Activated CD4-positive, alpha-beta T cell treated with anti-CD3 and anti-CD28 coated beads, Interleukin-2, amount 10 ng/mL, durations not matched to agents 24 days and 14 days (primary cell): ENCODE measurements around the gene PDK4. TPM values are rescaled to one million over a fixed set of nuclear protein-coding genes. Genes with fewer than 3 reads are reported as not detected.
"Not testable (repeated sequence)": the region's sequence is repeated elsewhere in the genome, so short reads cannot be mapped to it uniquely, and the experiment has no call there.

Source experiments
- DNase-seq: peaks from one replicate; pipeline ENCODE4 v3.0.0; 2022
- H3K27ac Mint-ChIP-seq: one replicate; pipeline ENCODE4 v1.8.0; 2022; ENCODE audit warnings: mild to moderate bottlenecking, mixed read lengths
- H3K27me3 Mint-ChIP-seq: one replicate; pipeline ENCODE4 v1.8.0; 2022; ENCODE audit warnings: mixed read lengths
- H3K36me3 Mint-ChIP-seq: one replicate; pipeline ENCODE4 v1.8.0; 2022; ENCODE audit warnings: low read depth, mild to moderate bottlenecking, mixed read lengths
- H3K4me1 Mint-ChIP-seq: one replicate; pipeline ENCODE4 v1.8.0; 2021; ENCODE audit warnings: mixed read lengths
- H3K4me3 Mint-ChIP-seq: one replicate; pipeline ENCODE4 v1.8.0; 2022; ENCODE audit warnings: mild to moderate bottlenecking, moderate library complexity, mixed read lengths
- H3K9me3 Mint-ChIP-seq: one replicate; pipeline ENCODE4 v1.8.0; 2021; ENCODE audit warnings: mixed read lengths
- intact Hi-C: fragments of 100-400 bp; cut with micrococcal nuclease; formaldehyde crosslinking; loops from one replicate; pipeline ENCODE4 v1.15.1; 2023
- total RNA-seq: library from RNA; stranded (reverse); gene quantifications from 2 replicates; pipeline ENCODE4 v1.2.3, GENCODE V29; 2022

The PDK4 gene
- total RNA-seq, 1 donor from 2014 or later, result not detected

- no peaks in the 10 kb centered on the region for H3K4me1 Mint-ChIP-seq
- no peaks in the 10 kb centered on the region for H3K9me3 Mint-ChIP-seq
- H3K27me3 Mint-ChIP-seq, result peaks cover 4% of the 10 kb centered on the region
- no peak overlapping the region for H3K4me3 Mint-ChIP-seq
- no peak overlapping the region for H3K27ac Mint-ChIP-seq
- no peaks in the 10 kb centered on the region for H3K36me3 Mint-ChIP-seq
- no peak for DNase-seq
- intact Hi-C loops, result no loop called here
Observed at GRCh38 chr7:95578299-95578855, 17.9 kb downstream of the PDK4 start.

DNA sequence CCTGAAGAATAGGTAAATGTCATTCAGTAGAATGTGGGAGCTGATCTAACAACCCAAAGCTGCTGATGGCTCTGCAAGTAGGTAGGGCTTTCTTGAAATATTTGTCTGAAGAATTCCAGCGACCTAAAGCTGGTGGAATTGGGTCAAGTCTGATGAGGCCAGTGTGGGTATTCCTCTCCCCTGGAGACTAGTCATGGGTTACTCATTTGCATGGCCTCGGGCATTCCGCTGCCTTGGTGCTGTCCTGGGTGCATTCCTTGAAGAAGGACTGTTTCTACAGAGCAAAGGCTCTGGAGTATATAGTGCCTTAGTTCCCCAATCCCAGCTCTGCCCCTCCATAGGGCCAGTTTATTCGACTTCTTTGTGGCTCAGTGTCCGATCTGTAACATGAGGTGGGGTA, 19.2 kb downstream of the PDK4 start:
- Mint-ChIP-seq H3K27ac (no peak overlapping the region), H3K4me1 (no peaks in the 10 kb centered on the region), H3K27me3 (peaks cover 2% of the 10 kb centered on the region), H3K4me3 (no peak overlapping the region), H3K9me3 (no peaks in the 10 kb centered on the region), H3K36me3 (no peaks in the 10 kb centered on the region)
- intact Hi-C loops, result no loop called here
- DNase-seq, result no peak

- Mint-ChIP-seq H3K9me3 (no peaks in the 10 kb centered on the region), H3K4me1 (no peaks in the 10 kb centered on the region)
Observed at GRCh38 chr7:95569720-95570119, 26.6 kb downstream of the PDK4 start.

DNA sequence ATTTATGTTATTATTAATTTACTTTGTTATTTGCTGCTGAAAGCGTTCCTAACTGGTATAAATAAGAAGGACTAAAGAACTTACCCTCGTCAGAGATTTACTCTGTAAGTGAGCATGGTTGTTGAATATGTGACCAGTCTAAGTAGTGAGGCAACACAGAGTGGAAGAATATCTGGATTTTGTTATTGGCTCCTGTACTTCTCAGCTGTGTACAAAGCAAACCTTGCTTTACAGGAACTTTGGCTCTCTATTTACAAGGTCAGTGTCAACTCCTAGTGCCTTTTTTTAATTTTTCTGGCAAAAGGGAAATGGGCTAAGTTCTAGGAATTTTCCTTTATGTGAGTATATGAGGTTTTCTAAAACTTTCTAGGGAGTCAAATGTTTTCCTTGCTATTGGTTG, 35.6 kb downstream of the PDK4 start:
- H3K27ac Mint-ChIP-seq, result no peak overlapping the region
- no peak overlapping the region for H3K4me3 Mint-ChIP-seq
- no peak for DNase-seq
- intact Hi-C loops, result no loop called here
- no peaks in the 10 kb centered on the region for H3K27me3 Mint-ChIP-seq
- H3K4me1 Mint-ChIP-seq, result no peaks in the 10 kb centered on the region
- H3K9me3 Mint-ChIP-seq, result no peaks in the 10 kb centered on the region
- H3K36me3 Mint-ChIP-seq, result no peaks in the 10 kb centered on the region

More at GRCh38 chr7:95569720-95570119, 26.6 kb downstream of the PDK4 start:
- intact Hi-C loops, result no loop called here
- Mint-ChIP-seq H3K27ac (no peak overlapping the region), H3K27me3 (no peaks in the 10 kb centered on the region), H3K36me3 (no peaks in the 10 kb centered on the region), H3K4me3 (no peak overlapping the region)
- DNase-seq, result no peak

DNA sequence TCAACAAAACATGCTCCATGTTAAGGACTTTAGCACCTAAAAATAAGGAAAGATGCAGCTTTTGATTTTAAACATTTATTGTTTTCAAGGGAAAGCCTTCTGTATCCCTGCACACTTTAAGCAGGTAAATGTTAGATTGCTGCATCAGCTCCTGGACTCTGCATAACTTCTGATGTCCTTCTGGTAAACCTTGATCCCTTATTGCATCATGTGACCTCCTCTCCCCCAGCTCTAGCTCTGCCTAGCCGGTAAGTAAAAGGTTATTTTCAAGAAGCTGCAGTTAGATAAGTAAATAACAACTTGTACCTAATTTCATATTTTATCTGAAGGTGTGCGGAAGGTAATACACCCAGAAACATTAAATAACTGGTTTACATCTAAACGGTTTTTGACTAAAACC, 37.5 kb downstream of the PDK4 start:
- intact Hi-C loops, result no loop called here
- no peaks in the 10 kb centered on the region for H3K9me3 Mint-ChIP-seq
- H3K4me3 Mint-ChIP-seq, result no peak overlapping the region

GRCh38 chr7:95556777-95557176, 39.5 kb downstream of the PDK4 start:
- H3K4me3 Mint-ChIP-seq, result no peak overlapping the region
- H3K4me1 Mint-ChIP-seq, result no peaks in the 10 kb centered on the region
- DNase-seq, result no peak
- no peaks in the 10 kb centered on the region for H3K9me3 Mint-ChIP-seq
- intact Hi-C loops, result no loop called here
- no peaks in the 10 kb centered on the region for H3K36me3 Mint-ChIP-seq
- H3K27ac Mint-ChIP-seq, result no peak overlapping the region
- no peaks in the 10 kb centered on the region for H3K27me3 Mint-ChIP-seq

More for the DNA sequence above, 37.5 kb downstream of the PDK4 start:
- no peak for DNase-seq
- Mint-ChIP-seq H3K4me1 (no peaks in the 10 kb centered on the region), H3K27ac (no peak overlapping the region), H3K27me3 (no peaks in the 10 kb centered on the region), H3K36me3 (no peaks in the 10 kb centered on the region)

- Mint-ChIP-seq H3K27ac (no peak overlapping the region), H3K4me3 (no peak overlapping the region), H3K27me3 (no peaks in the 10 kb centered on the region), H3K4me1 (no peaks in the 10 kb centered on the region), H3K9me3 (no peaks in the 10 kb centered on the region), H3K36me3 (no peaks in the 10 kb centered on the region)
- intact Hi-C loops, result no loop called here
- no peak for DNase-seq
Observed at GRCh38 chr7:95553939-95554338, 42.4 kb downstream of the PDK4 start.

- H3K9me3 Mint-ChIP-seq, DNase-seq, H3K27ac Mint-ChIP-seq, H3K4me3 Mint-ChIP-seq, H3K27me3 Mint-ChIP-seq, H3K36me3 Mint-ChIP-seq, intact Hi-C loops, H3K4me1 Mint-ChIP-seq: not testable (repeated sequence)
Observed at GRCh38 chr7:95552010-95552926, 44.0 kb downstream of the PDK4 start.

DNA sequence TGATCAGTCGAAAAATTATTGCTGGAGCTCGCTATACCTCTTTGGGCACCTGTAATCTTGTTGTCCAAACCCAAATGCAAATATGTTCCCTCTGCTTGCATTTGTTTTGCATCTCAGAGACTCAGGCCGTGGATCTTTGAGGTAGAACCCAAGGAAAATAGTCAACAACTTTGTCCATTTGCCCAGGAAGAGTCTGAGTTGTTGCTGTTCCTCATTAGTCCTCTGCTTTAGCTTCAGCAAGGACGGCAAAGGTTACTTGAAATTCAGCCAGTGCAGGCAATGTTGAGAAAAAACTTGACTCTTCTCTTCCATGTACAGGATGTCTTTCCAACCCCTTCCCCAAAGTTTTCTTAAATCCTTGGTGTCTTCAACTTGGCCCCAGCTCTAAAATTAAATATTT, 45.8 kb downstream of the PDK4 start:
- no peak for DNase-seq
- Mint-ChIP-seq H3K4me3 (no peak overlapping the region), H3K27me3 (no peaks in the 10 kb centered on the region), H3K36me3 (no peaks in the 10 kb centered on the region), H3K4me1 (no peaks in the 10 kb centered on the region), H3K27ac (no peak overlapping the region), H3K9me3 (no peaks in the 10 kb centered on the region)
- intact Hi-C loops, result no loop called here

- H3K36me3 Mint-ChIP-seq, result no peaks in the 10 kb centered on the region
- intact Hi-C loops, result no loop called here
- H3K9me3 Mint-ChIP-seq, result no peaks in the 10 kb centered on the region
Observed at GRCh38 chr7:95549818-95550529, 46.3 kb downstream of the PDK4 start.

GRCh38 chr7:95547361-95548348, 48.7 kb downstream of the PDK4 start:
- intact Hi-C loops, result no loop called here
- no peaks in the 10 kb centered on the region for H3K36me3 Mint-ChIP-seq

More at GRCh38 chr7:95549818-95550529, 46.3 kb downstream of the PDK4 start:
- Mint-ChIP-seq H3K4me3 (no peak overlapping the region), H3K27me3 (no peaks in the 10 kb centered on the region), H3K4me1 (no peaks in the 10 kb centered on the region), H3K27ac (no peak overlapping the region)
- DNase-seq, result no peak

GRCh38 chr7:95546647-95547046, 49.7 kb downstream of the PDK4 start:
- intact Hi-C loops, result no loop called here
- Mint-ChIP-seq H3K36me3 (no peaks in the 10 kb centered on the region), H3K9me3 (no peaks in the 10 kb centered on the region), H3K27me3 (peaks cover 3% of the 10 kb centered on the region), H3K4me1 (no peaks in the 10 kb centered on the region), H3K4me3 (no peak overlapping the region), H3K27ac (no peak overlapping the region)
- no peak for DNase-seq

More at GRCh38 chr7:95547361-95548348, 48.7 kb downstream of the PDK4 start:
- H3K4me3 Mint-ChIP-seq, result no peak overlapping the region
- H3K27ac Mint-ChIP-seq, result no peak overlapping the region
- no peak for DNase-seq
- H3K4me1 Mint-ChIP-seq, result no peaks in the 10 kb centered on the region
- peaks cover 3% of the 10 kb centered on the region for H3K27me3 Mint-ChIP-seq
- no peaks in the 10 kb centered on the region for H3K9me3 Mint-ChIP-seq

GRCh38 chr7:95545673-95546072, 50.6 kb downstream of the PDK4 start:
- H3K4me3 Mint-ChIP-seq, result no peak overlapping the region
- no peak overlapping the region for H3K27ac Mint-ChIP-seq
- peaks cover 3% of the 10 kb centered on the region for H3K27me3 Mint-ChIP-seq
- no peak for DNase-seq
- no peaks in the 10 kb centered on the region for H3K36me3 Mint-ChIP-seq
- H3K4me1 Mint-ChIP-seq, result no peaks in the 10 kb centered on the region
- intact Hi-C loops, result no loop called here
- H3K9me3 Mint-ChIP-seq, result no peaks in the 10 kb centered on the region
